OCI-LY7 (cell line): ENCODE data around the gene OGDH. TPM values are rescaled to one million over a fixed set of nuclear protein-coding genes. Genes with fewer than 3 reads are reported as not detected.
"Not testable (repeated sequence)": the region's sequence is repeated elsewhere in the genome, so short reads cannot be mapped to it uniquely, and the experiment has no call there.

Experiments
- BruUV-seq: library from RNA; stranded (reverse); fragments of 400-500 nt; replicated peaks from 2 replicates; lab custom pipeline; 2021; lab: Mats Ljungman, UMichigan
- CTCF ChIA-PET: fragments of 300-600 bp; sonication (Branson Sonifier 250); formaldehyde crosslinking; loops from one replicate; lab custom pipeline; 2022; ENCODE audit warnings: antibody characterized with exemption; ENCODE audit not compliant: unreplicated experiment; lab: Charles Lee
- POLR2A ChIA-PET: fragments of 300-600 bp; sonication (Branson Sonifier 250); formaldehyde crosslinking; loops from one replicate; lab custom pipeline; 2022; ENCODE audit warnings: antibody characterized with exemption; lab: Charles Lee
- DNase-seq: peaks from one replicate; pipeline ENCODE4 v3.0.0-alpha.2; 2015; ENCODE audit warnings: low spot score
- H2AFZ ChIP-seq: fragments of 200-600 bp; sonication (generic), shearing (Covaris generic); 2 replicates; pipeline ENCODE4 v1.6.1; 2014; ENCODE audit warnings: mild to moderate bottlenecking, antibody characterized with exemption, low read length, moderate library complexity
- H3K27ac ChIP-seq: fragments of 200-600 bp; sonication (generic); 2 replicates; pipeline ENCODE4 v1.5.1; 2014; ENCODE audit warnings: mixed run types, low read depth, mild to moderate bottlenecking, moderate library complexity, low read length, inconsistent platforms; ENCODE audit not compliant: poor library complexity, severe bottlenecking
- H3K36me3 ChIP-seq: fragments of 200-600 bp; sonication (generic); 2 replicates; pipeline ENCODE4 v1.6.1; 2014; ENCODE audit warnings: mild to moderate bottlenecking, antibody characterized with exemption, low read length, moderate library complexity, mixed read lengths; ENCODE audit not compliant: insufficient read depth
- H3K4me1 ChIP-seq: fragments of 200-600 bp; sonication (generic); 2 replicates; pipeline ENCODE4 v1.5.1; 2014; ENCODE audit warnings: mild to moderate bottlenecking, low read length; ENCODE audit not compliant: insufficient read depth, poor library complexity, severe bottlenecking
- H3K4me2 ChIP-seq: fragments of 200-600 bp; sonication (generic); 2 replicates; pipeline ENCODE4 v1.6.1; 2014; ENCODE audit warnings: mild to moderate bottlenecking, low read length
- H3K4me3 ChIP-seq: fragments of 200-600 bp; sonication (generic); 2 replicates; pipeline ENCODE4 v1.5.1; 2014; ENCODE audit warnings: mild to moderate bottlenecking, low read depth, low read length; ENCODE audit not compliant: poor library complexity, severe bottlenecking
- H3K79me2 ChIP-seq: fragments of 200-600 bp; sonication (generic); 2 replicates; pipeline ENCODE4 v1.6.1; 2016; ENCODE audit warnings: low read depth, mild to moderate bottlenecking, low read length, moderate library complexity, mixed read lengths; ENCODE audit not compliant: insufficient read depth
- H3K9me2 ChIP-seq: fragments of 200-600 bp; sonication (generic); 2 replicates; pipeline ENCODE4 v1.6.1; 2016; ENCODE audit warnings: mild to moderate bottlenecking, low read length, mixed read lengths; ENCODE audit not compliant: insufficient read depth
- H3K9me3 ChIP-seq: fragments of 200-600 bp; sonication (generic); 2 replicates; pipeline ENCODE4 v1.6.1; 2014; ENCODE audit warnings: mild to moderate bottlenecking, mixed run types, low read length, mixed read lengths
- H4K20me1 ChIP-seq: fragments of 200-600 bp; sonication (generic); 2 replicates; pipeline ENCODE4 v1.6.1; 2014; ENCODE audit warnings: mild to moderate bottlenecking, antibody characterized with exemption, low read length, moderate library complexity, mixed read lengths; ENCODE audit not compliant: insufficient read depth
- CTCF ChIP-seq: fragments of 200-600 bp; sonication (generic); conservative IDR thresholded peaks from 2 replicates; pipeline ENCODE4 v1.5.1; 2014; ENCODE audit warnings: mild to moderate bottlenecking, antibody characterized with exemption, low read length, moderate library complexity, mixed read lengths
- EZH2phosphoT487 ChIP-seq: fragments of 200-600 bp; sonication (generic); IDR thresholded peaks from 2 replicates; pipeline ENCODE4 v1.6.1; 2018; ENCODE audit warnings: low read depth, borderline replicate concordance, mild to moderate bottlenecking, mixed run types, antibody characterized with exemption, low read length, moderate library complexity, mixed read lengths
- intact Hi-C: fragments of 100-400 bp; cut with micrococcal nuclease; formaldehyde crosslinking; loops from one replicate; pipeline ENCODE4 v1.10.0; 2022; ENCODE audit not compliant: unreplicated experiment
- total RNA-seq, 2 experiments: library from RNA; depleted of rRNA in 1 of 2; stranded (reverse); fragments of >200 nt in 1 of 2; shearing (Covaris generic) in 1 of 2; gene quantifications; 2 replicates each; pipeline ENCODE4 v1.2.3, GENCODE V29; 2014 to 2022

OGDH gene
- total RNA-seq, 2 experiments from 2014 or later, result 47.6 to 70.9 TPM

GRCh38 chr7:44590910-44591309 lies 15.5 kb upstream of the OGDH start:
- Histone ChIP-seq H3K36me3 (no peaks in the 10 kb centered on the region), H4K20me1 (no peaks in the 10 kb centered on the region), H3K4me1 (peaks cover 9% of the 10 kb centered on the region), H3K9me2 (no peaks in the 10 kb centered on the region), H2AFZ (no peak overlapping the region), H3K27ac (no peak overlapping the region), H3K79me2 (no peaks in the 10 kb centered on the region), H3K4me2 (no peak overlapping the region), H3K9me3 (no peaks in the 10 kb centered on the region), H3K4me3 (no peak overlapping the region)
- no TSS peak for BruUV-seq
- no peak for TF ChIP-seq CTCF
- no peak for TF ChIP-seq EZH2phosphoT487
- DNase-seq, result no peak
- ChIA-PET POLR2A (interaction anchor here (0.6 to 0.9 kb wide), 3 partner anchors 157 to 388 kb away, joined by 3 to 8 read pairs (median 4); partner anchors contain the start of genes H2AZ2 and MYO1G), CTCF (no interaction called here)
- intact Hi-C loops, result no loop called here

GRCh38 chr7:44595934-44596635 lies 10.3 kb upstream of the OGDH start:
- BruUV-seq, result no TSS peak
- Histone ChIP-seq H4K20me1 (no peaks in the 10 kb centered on the region), H3K9me3 (no peaks in the 10 kb centered on the region), H3K9me2 (no peaks in the 10 kb centered on the region), H3K4me3 (no peak overlapping the region), H3K4me2 (no peak overlapping the region), H3K36me3 (no peaks in the 10 kb centered on the region), H3K27ac (no peak overlapping the region), H3K4me1 (no peaks in the 10 kb centered on the region), H2AFZ (no peak overlapping the region), H3K79me2 (no peaks in the 10 kb centered on the region)
- POLR2A ChIA-PET, result no interaction called here
- DNase-seq, result no peak
- TF ChIP-seq CTCF (no peak), EZH2phosphoT487 (no peak)
- CTCF ChIA-PET, result no interaction called here
- intact Hi-C loops, result no loop called here

- H3K9me3 ChIP-seq, H3K79me2 ChIP-seq, BruUV-seq, H3K4me1 ChIP-seq, H3K4me2 ChIP-seq, H3K36me3 ChIP-seq, H4K20me1 ChIP-seq, H2AFZ ChIP-seq, H3K9me2 ChIP-seq, DNase-seq, H3K4me3 ChIP-seq, CTCF ChIA-PET, intact Hi-C loops, H3K27ac ChIP-seq: not testable (repeated sequence)
- POLR2A ChIA-PET, result interaction anchor here (0.7 kb wide), 1 partner anchor 253 kb away, joined by 3 read pairs; no protein-coding TSS in a partner anchor
These were observed 9.2 kb upstream of the OGDH start for GRCh38 chr7:44597181-44597580.
